ENCODE data around the gene MECP2. TPM values are rescaled to one million over a fixed set of nuclear protein-coding genes. Genes with fewer than 3 reads are reported as not detected.

The MECP2 gene
- total RNA-seq, 2 donors from 2014 or later, result 34.4 to 35.3 TPM

GRCh38 chrX:154142386-154142785 lies 44.9 kb upstream of the MECP2 start:
- no peak overlapping the region for H3K4me3 ChIP-seq (ENCODE audit: low read length)
- Mint-ChIP-seq H3K27me3 (ENCODE audit: insufficient read depth) (peaks cover 3% of the 10 kb centered on the region), H3K27ac (no peak overlapping the region), H3K4me1 (no peaks in the 10 kb centered on the region), H3K9me3 (peaks cover 52% of the 10 kb centered on the region), H3K4me3 (no peak overlapping the region), H3K36me3 (ENCODE audit: low read depth) (no peaks in the 10 kb centered on the region)
- no peak for DNase-seq
- TF ChIP-seq CTCF (conservative IDR thresholded peaks at IDR 0.05), result no peak
- no peak overlapping the region for H3K9ac ChIP-seq (ENCODE audit: extremely low read depth, low read length, poor library complexity, severe bottlenecking)
- H3K4me1 ChIP-seq (ENCODE audit: control insufficient read depth, insufficient read depth, low read length), result no peaks in the 10 kb centered on the region
- no peaks in the 10 kb centered on the region for H3K36me3 ChIP-seq (ENCODE audit: control insufficient read depth, insufficient read depth, low read length)
- no peaks in the 10 kb centered on the region for H3K9me3 ChIP-seq (ENCODE audit: control insufficient read depth, low read length)
- whole genome bisulfite sequencing, 2 experiments (ENCODE audit: insufficient coverage in 1 of 2, insufficient read length in 1 of 2), result 80 to 91% methylated on average over 3 to 8 of the region's 8 CpGs
- H3K27ac ChIP-seq (ENCODE audit: low read depth, low read length), result no peak overlapping the region
- H3K27me3 ChIP-seq (ENCODE audit: control insufficient read depth, insufficient read depth, low read length, poor library complexity, severe bottlenecking), result no peaks in the 10 kb centered on the region

GRCh38 chrX:154140742-154141141 lies 43.2 kb upstream of the MECP2 start:
- Histone ChIP-seq H3K4me3 (ENCODE audit: low read length) (no peak overlapping the region), H3K36me3 (ENCODE audit: control insufficient read depth, insufficient read depth, low read length) (no peaks in the 10 kb centered on the region), H3K9ac (ENCODE audit: extremely low read depth, low read length, poor library complexity, severe bottlenecking) (no peak overlapping the region), H3K27ac (ENCODE audit: low read depth, low read length) (no peak overlapping the region), H3K27me3 (ENCODE audit: control insufficient read depth, insufficient read depth, low read length, poor library complexity, severe bottlenecking) (no peaks in the 10 kb centered on the region), H3K9me3 (ENCODE audit: control insufficient read depth, low read length) (no peaks in the 10 kb centered on the region), H3K4me1 (ENCODE audit: control insufficient read depth, insufficient read depth, low read length) (no peaks in the 10 kb centered on the region)
- WGBS, 2 experiments (ENCODE audit: insufficient coverage in 1 of 2, insufficient read length in 1 of 2), result 86% methylated on average over 10 of the region's 10 CpGs; no CpG with 5 or more reads in 1 of the 2 experiments
- Mint-ChIP-seq H3K36me3 (ENCODE audit: low read depth) (no peaks in the 10 kb centered on the region), H3K27me3 (ENCODE audit: insufficient read depth) (peaks cover 5% of the 10 kb centered on the region), H3K27ac (no peak overlapping the region), H3K4me3 (no peak overlapping the region), H3K9me3 (peaks cover 63% of the 10 kb centered on the region), H3K4me1 (peaks cover 1% of the 10 kb centered on the region)
- no peak for TF ChIP-seq CTCF (conservative IDR thresholded peaks at IDR 0.05)
- DNase-seq, result no peak

- H3K27ac Mint-ChIP-seq, result no peak overlapping the region
- no peak for DNase-seq
- Histone ChIP-seq H3K4me1 (ENCODE audit: control insufficient read depth, insufficient read depth, low read length) (no peaks in the 10 kb centered on the region), H3K27me3 (ENCODE audit: control insufficient read depth, insufficient read depth, low read length, poor library complexity, severe bottlenecking) (no peaks in the 10 kb centered on the region), H3K27ac (ENCODE audit: low read depth, low read length) (no peak overlapping the region), H3K9me3 (ENCODE audit: control insufficient read depth, low read length) (no peaks in the 10 kb centered on the region), H3K4me3 (ENCODE audit: low read length) (no peak overlapping the region), H3K36me3 (ENCODE audit: control insufficient read depth, insufficient read depth, low read length) (no peaks in the 10 kb centered on the region), H3K9ac (ENCODE audit: extremely low read depth, low read length, poor library complexity, severe bottlenecking) (no peak overlapping the region)
- peaks cover 1% of the 10 kb centered on the region for H3K4me1 Mint-ChIP-seq
- H3K36me3 Mint-ChIP-seq (ENCODE audit: low read depth), result no peaks in the 10 kb centered on the region
- peaks cover 5% of the 10 kb centered on the region for H3K27me3 Mint-ChIP-seq (ENCODE audit: insufficient read depth)
- WGBS, 2 experiments (ENCODE audit: insufficient coverage in 1 of 2, insufficient read length in 1 of 2), result 92% methylated on average over 12 of the region's 12 CpGs; no CpG with 5 or more reads in 1 of the 2 experiments
- H3K9me3 Mint-ChIP-seq, result peaks cover 67% of the 10 kb centered on the region
- TF ChIP-seq CTCF (conservative IDR thresholded peaks at IDR 0.05), result no peak
- H3K4me3 Mint-ChIP-seq, result no peak overlapping the region
Measured at GRCh38 chrX:154140206-154140605, 42.7 kb upstream of the MECP2 start.

All from endodermal cell (in vitro differentiated cells).